ENCODE measurements around the gene PDIA5. TPM values are rescaled to one million over a fixed set of nuclear protein-coding genes. Genes with fewer than 3 reads are reported as not detected.

PDIA5 gene
- polyA plus RNA-seq, 1 donor (not counting 4 experiments of a cell fraction or from before 2014, with no cell fraction given) = 29.8 TPM

- Histone ChIP-seq H3K9ac (ENCODE audit: control insufficient read depth, extremely low read depth, insufficient read depth, low read length) (no peak overlapping the region), H3K27me3 (ENCODE audit: control insufficient read depth, extremely low read depth, insufficient read depth, low read length) (no peaks in the 10 kb centered on the region), H3K27ac (ENCODE audit: control insufficient read depth, insufficient read depth, low read length) (no peak overlapping the region), H2AFZ (ENCODE audit: control insufficient read depth, low read length) (no peak overlapping the region), H3K4me1 (ENCODE audit: control insufficient read depth, extremely low read depth, insufficient read depth, low read length) (peaks cover 24% of the 10 kb centered on the region), H3K79me2 (ENCODE audit: control insufficient read depth, insufficient read depth, low read length) (peaks cover 86% of the 10 kb centered on the region), H3K9me3 (ENCODE audit: control insufficient read depth, low read depth, low read length) (no peaks in the 10 kb centered on the region), H3K4me3 (ENCODE audit: control insufficient read depth in 2 of 3, extremely low read depth in 1 of 3, insufficient read depth in 2 of 3, low read depth in 1 of 3, low read length in 3 of 3) (no peak overlapping the region), H3K9me1 (ENCODE audit: control insufficient read depth, extremely low read depth, insufficient read depth, low read length) (peaks cover 14% of the 10 kb centered on the region), H4K20me1 (ENCODE audit: control insufficient read depth, extremely low read depth, insufficient read depth, low read length) (peaks cover 52% of the 10 kb centered on the region), H3K4me2 (ENCODE audit: control insufficient read depth, extremely low read depth, insufficient read depth, low read depth, low read length) (no peak overlapping the region), H3K36me3 (ENCODE audit: control insufficient read depth in 2 of 2, extremely low read depth in 1 of 2, insufficient read depth in 2 of 2, low read length in 2 of 2) (peaks cover 0 to 6% of the 10 kb centered on the region in 2 experiments)
- no peak for DNase-seq (ENCODE audit: low read depth, low spot score)
- TF ChIP-seq EZH2 (IDR thresholded peaks at IDR 0.05; ENCODE audit: low read length) = no peak
- no peak for TF ChIP-seq CTCF (optimal IDR thresholded peaks at IDR 0.05 in 1 of 3, IDR thresholded peaks at IDR 0.05 in 1 of 3, conservative IDR thresholded peaks at IDR 0.05 in 1 of 3; ENCODE audit: extremely low read depth in 1 of 3, insufficient read depth in 2 of 3, low read length in 3 of 3)
- dilution Hi-C loops (cut with MboI; ENCODE audit: extremely low pct_ligation_motif_present, low sequenced_read_pairs) = no loop called here
- no peak for FAIRE-seq
Observed at GRCh38 chr3:123076496-123077418, 9.9 kb downstream of the PDIA5 start.

DNA sequence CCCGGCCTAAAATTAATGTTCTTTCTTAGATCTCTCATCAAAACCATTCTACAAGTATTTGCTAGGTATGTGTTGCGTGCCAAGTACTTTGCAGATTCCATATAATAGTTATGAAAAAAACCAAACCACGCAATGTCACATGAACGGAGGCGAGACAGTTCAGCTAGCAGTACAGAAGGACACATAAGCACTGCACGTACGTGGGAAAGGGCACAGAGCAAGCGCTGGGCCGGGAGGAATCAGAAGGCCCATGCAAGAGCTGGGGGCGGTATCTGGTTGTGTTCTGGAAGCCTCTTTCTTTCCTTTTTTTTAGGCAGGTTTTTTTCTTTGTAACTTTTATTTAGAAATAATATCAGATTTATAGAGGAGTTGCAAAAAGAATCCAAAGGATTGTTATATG lies 11.3 kb downstream of the PDIA5 start:
- H3K4me3 ChIP-seq (ENCODE audit: control insufficient read depth in 2 of 3, extremely low read depth in 1 of 3, insufficient read depth in 2 of 3, low read depth in 1 of 3, low read length in 3 of 3) = no peak overlapping the region
- H3K36me3 ChIP-seq (ENCODE audit: control insufficient read depth in 2 of 2, extremely low read depth in 1 of 2, insufficient read depth in 2 of 2, low read length in 2 of 2) = peaks cover 3 to 4% of the 10 kb centered on the region in 2 experiments
- H2AFZ ChIP-seq (ENCODE audit: control insufficient read depth, low read length) = no peak overlapping the region
- dilution Hi-C loops (cut with MboI; ENCODE audit: extremely low pct_ligation_motif_present, low sequenced_read_pairs) = no loop called here
- no peaks in the 10 kb centered on the region for H3K9me3 ChIP-seq (ENCODE audit: control insufficient read depth, low read depth, low read length)
- TF ChIP-seq EZH2 (IDR thresholded peaks at IDR 0.05; ENCODE audit: low read length) = no peak
- TF ChIP-seq CTCF (optimal IDR thresholded peaks at IDR 0.05 in 1 of 3, IDR thresholded peaks at IDR 0.05 in 1 of 3, conservative IDR thresholded peaks at IDR 0.05 in 1 of 3; ENCODE audit: extremely low read depth in 1 of 3, insufficient read depth in 2 of 3, low read length in 3 of 3) = no peak
- H3K27ac ChIP-seq (ENCODE audit: control insufficient read depth, insufficient read depth, low read length) = no peak overlapping the region
- no peak overlapping the region for H3K4me2 ChIP-seq (ENCODE audit: control insufficient read depth, extremely low read depth, insufficient read depth, low read depth, low read length)
- peaks cover 17% of the 10 kb centered on the region for H3K9me1 ChIP-seq (ENCODE audit: control insufficient read depth, extremely low read depth, insufficient read depth, low read length)
- H3K4me1 ChIP-seq (ENCODE audit: control insufficient read depth, extremely low read depth, insufficient read depth, low read length) = peaks cover 24% of the 10 kb centered on the region
- no peak for DNase-seq (ENCODE audit: low read depth, low spot score)
- H3K9ac ChIP-seq (ENCODE audit: control insufficient read depth, extremely low read depth, insufficient read depth, low read length) = no peak overlapping the region
- H3K27me3 ChIP-seq (ENCODE audit: control insufficient read depth, extremely low read depth, insufficient read depth, low read length) = no peaks in the 10 kb centered on the region
- H4K20me1 ChIP-seq (ENCODE audit: control insufficient read depth, extremely low read depth, insufficient read depth, low read length) = peaks cover 54% of the 10 kb centered on the region
- no peak for FAIRE-seq
- H3K79me2 ChIP-seq (ENCODE audit: control insufficient read depth, insufficient read depth, low read length) = peaks cover 86% of the 10 kb centered on the region

All from keratinocyte (primary cell).